HUES48 (cell line): ENCODE results near the gene AFAP1L2.
A peak's percentile ranks its signal among the peaks of the same experiment; 100 is the strongest.
"Not testable (repeated sequence)": the region's sequence is repeated elsewhere in the genome, so short reads cannot be mapped to it uniquely, and the experiment has no call there.

ENCODE experiments used
- H3K27ac ChIP-seq: one replicate; pipeline ENCODE4 v1.7.0; 2013; ENCODE audit warnings: low read depth, low read length, inconsistent platforms
- H3K27me3 ChIP-seq: 2 replicates; pipeline ENCODE4 v1.6.1; 2013; ENCODE audit warnings: mild to moderate bottlenecking, low read length; ENCODE audit not compliant: control insufficient read depth, insufficient read depth
- H3K36me3 ChIP-seq: 2 replicates; pipeline ENCODE4 v1.6.1; 2013; ENCODE audit warnings: low read length; ENCODE audit not compliant: control insufficient read depth, insufficient read depth
- H3K4me1 ChIP-seq: 2 replicates; pipeline ENCODE4 v1.6.1; 2013; ENCODE audit warnings: mild to moderate bottlenecking, low read length; ENCODE audit not compliant: control insufficient read depth, insufficient read depth
- H3K4me3 ChIP-seq: 2 replicates; pipeline ENCODE4 v1.5.1; 2013; ENCODE audit warnings: mild to moderate bottlenecking, low read depth, low read length
- H3K9ac ChIP-seq: 2 replicates; pipeline ENCODE4 v1.6.1; 2013; ENCODE audit warnings: mild to moderate bottlenecking, low read depth, low read length, moderate library complexity
- H3K9me3 ChIP-seq: 2 replicates; pipeline ENCODE4 v1.6.1; 2013; ENCODE audit warnings: low read length; ENCODE audit not compliant: control insufficient read depth, insufficient read depth

AFAP1L2 gene

GRCh38 chr10:114333441-114333840 is 70.9 kb downstream of the AFAP1L2 start:
- H3K4me1 ChIP-seq: peaks cover 12% of the 10 kb centered on the region
- not testable (repeated sequence) for H3K27ac ChIP-seq, H3K9me3 ChIP-seq, H3K36me3 ChIP-seq, H3K27me3 ChIP-seq, H3K9ac ChIP-seq, H3K4me3 ChIP-seq

DNA sequence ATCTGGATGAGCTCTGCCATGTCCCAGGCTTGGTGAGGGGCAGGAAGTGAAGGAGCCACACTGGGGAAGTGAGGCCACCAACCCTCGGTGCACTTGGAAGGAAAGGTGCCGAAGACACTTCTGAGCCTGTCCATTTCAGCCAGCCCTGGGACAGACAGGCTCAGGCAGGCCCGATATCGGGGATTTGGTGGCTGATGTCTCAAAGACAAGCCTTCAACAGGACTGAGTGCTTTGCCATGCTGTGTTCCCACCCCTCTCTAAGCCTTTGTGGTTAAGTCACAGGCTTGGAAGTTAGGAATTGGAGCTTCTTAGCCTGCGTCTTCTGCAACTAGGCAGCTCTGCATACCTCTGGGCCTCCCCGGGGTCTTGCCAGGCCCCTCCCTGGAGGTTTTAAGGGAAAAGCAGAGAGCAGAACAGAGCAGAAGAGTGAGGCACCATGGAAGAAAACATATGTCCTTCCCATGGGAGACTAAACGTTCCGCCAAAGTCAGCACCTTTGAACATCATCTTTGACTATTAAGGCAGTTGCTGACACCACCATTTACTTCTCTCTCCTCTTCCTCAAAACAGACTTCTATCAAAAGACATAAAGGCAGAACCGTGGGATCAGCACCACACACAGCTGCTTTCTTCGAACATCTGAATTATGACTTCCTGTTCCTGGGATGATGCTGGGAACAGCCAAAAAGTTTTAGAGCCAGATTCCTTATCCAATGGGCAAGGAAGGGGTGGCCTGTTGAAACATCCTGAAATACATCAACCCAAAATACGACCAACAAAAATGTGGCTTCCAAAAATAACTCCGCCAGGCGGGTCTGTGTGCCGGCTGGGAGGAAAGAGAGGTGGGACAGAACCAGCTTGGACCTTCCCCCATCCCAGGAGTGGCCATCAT is 71.8 kb downstream of the AFAP1L2 start:
- Histone ChIP-seq H3K9ac (no peak overlapping the region), H3K27ac (no peak overlapping the region), H3K4me3 (no peak overlapping the region), H3K9me3 (no peaks in the 10 kb centered on the region), H3K4me1 (peaks cover 7% of the 10 kb centered on the region; the same call in 1 of the 2 replicates), H3K27me3 (0 out of 2 replicates have a peak, but pooled peaks cover 2% of the 10 kb centered on the region), H3K36me3 (no peaks in the 10 kb centered on the region)

- no peaks in the 10 kb centered on the region for H3K27me3 ChIP-seq
- no peak overlapping the region for H3K4me3 ChIP-seq
- H3K4me1 ChIP-seq: no peaks in the 10 kb centered on the region
- H3K36me3 ChIP-seq: no peaks in the 10 kb centered on the region
- no peaks in the 10 kb centered on the region for H3K9me3 ChIP-seq
- H3K9ac ChIP-seq: no peak overlapping the region
- no peak overlapping the region for H3K27ac ChIP-seq
These were observed 74.5 kb downstream of the AFAP1L2 start for GRCh38 chr10:114329634-114330365.

DNA sequence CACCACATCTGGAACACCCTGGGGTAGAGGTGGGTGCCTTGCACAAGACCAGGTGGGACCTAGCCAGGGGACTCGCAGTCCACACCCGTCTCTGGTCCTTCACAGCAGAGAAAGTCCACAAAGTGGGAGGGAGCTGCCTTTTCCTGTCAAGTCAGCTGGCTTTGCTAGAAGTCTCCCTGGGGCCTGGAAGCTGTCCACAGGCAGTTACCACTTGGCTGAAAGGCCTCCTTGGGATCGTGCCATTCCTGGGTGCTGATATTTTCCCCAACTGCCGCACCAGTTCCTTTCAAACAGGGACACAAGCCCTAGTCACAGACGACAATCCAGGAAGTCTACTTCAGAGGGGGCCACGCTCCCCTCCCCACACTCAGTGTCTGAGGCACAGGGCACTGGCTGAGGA is 75.4 kb downstream of the AFAP1L2 start:
- no peaks in the 10 kb centered on the region for H3K4me1 ChIP-seq
- no peak overlapping the region for H3K9ac ChIP-seq
- no peak overlapping the region for H3K27ac ChIP-seq
- H3K4me3 ChIP-seq: no peak overlapping the region
- no peaks in the 10 kb centered on the region for H3K27me3 ChIP-seq
- no peaks in the 10 kb centered on the region for H3K36me3 ChIP-seq
- no peaks in the 10 kb centered on the region for H3K9me3 ChIP-seq

- no peaks in the 10 kb centered on the region for H3K4me1 ChIP-seq
- no peaks in the 10 kb centered on the region for H3K9me3 ChIP-seq
- no peak overlapping the region for H3K9ac ChIP-seq
- H3K27me3 ChIP-seq: no peaks in the 10 kb centered on the region
- H3K27ac ChIP-seq: no peak overlapping the region
- no peak overlapping the region for H3K4me3 ChIP-seq
- no peaks in the 10 kb centered on the region for H3K36me3 ChIP-seq
These were observed 75.9 kb downstream of the AFAP1L2 start for GRCh38 chr10:114328441-114328812.

- Histone ChIP-seq H3K4me3 (no peak overlapping the region), H3K9me3 (no peaks in the 10 kb centered on the region), H3K36me3 (no peaks in the 10 kb centered on the region), H3K4me1 (no peaks in the 10 kb centered on the region), H3K27me3 (no peaks in the 10 kb centered on the region), H3K9ac (no peak overlapping the region), H3K27ac (no peak overlapping the region)
These were observed 76.5 kb downstream of the AFAP1L2 start for GRCh38 chr10:114327537-114328440.

GRCh38 chr10:114326795-114327194 is 77.5 kb downstream of the AFAP1L2 start:
- Histone ChIP-seq H3K4me1 (no peaks in the 10 kb centered on the region), H3K9me3 (no peaks in the 10 kb centered on the region), H3K27ac (no peak overlapping the region), H3K9ac (no peak overlapping the region), H3K4me3 (no peak overlapping the region), H3K36me3 (no peaks in the 10 kb centered on the region), H3K27me3 (no peaks in the 10 kb centered on the region)

DNA sequence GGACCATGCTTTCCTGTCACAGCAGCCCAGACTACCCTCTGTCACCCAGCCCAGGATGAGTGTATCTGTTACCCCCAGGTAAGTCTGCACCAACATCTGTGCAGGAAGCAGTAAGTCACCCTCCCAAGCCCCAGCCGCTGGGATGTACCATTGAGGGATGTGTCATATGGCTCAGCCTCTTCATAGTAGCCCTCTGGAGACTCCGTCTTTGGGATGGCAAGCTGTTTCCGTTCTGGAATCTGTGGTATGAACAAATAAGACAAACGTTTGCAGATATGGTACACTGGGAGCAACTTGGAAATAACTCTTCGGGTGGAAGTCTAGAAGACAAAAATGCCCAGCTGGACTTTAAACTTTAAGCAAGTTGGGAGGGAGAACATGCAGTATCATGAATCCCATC is 81.3 kb downstream of the AFAP1L2 start:
- Histone ChIP-seq H3K27ac (no peak overlapping the region), H3K9me3 (no peaks in the 10 kb centered on the region), H3K27me3 (no peaks in the 10 kb centered on the region), H3K36me3 (no peaks in the 10 kb centered on the region), H3K9ac (no peak overlapping the region), H3K4me1 (peaks cover 7% of the 10 kb centered on the region), H3K4me3 (no peak overlapping the region)

DNA sequence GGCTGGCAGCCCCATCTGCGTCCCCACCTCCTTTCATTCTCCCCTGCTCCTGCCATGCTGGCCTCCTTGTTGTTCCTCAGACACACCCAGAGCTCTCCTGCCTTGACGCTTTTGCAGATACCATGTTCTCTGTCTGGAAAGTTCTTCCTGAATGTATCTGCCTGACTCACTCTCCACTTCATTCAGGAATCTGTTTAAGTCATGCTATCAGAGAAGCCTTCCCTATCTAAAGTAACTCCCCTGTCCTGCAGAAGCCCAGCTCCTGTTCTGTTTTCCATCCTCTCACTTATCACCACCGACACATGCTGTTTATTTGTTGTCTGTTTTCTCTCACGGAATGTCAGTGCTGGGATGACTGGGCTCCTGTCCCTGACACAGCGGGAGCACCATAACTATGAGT is 82.0 kb downstream of the AFAP1L2 start:
- no peaks in the 10 kb centered on the region for H3K9me3 ChIP-seq
- H3K4me1 ChIP-seq: peaks cover 7% of the 10 kb centered on the region
- no peak overlapping the region for H3K4me3 ChIP-seq
- no peaks in the 10 kb centered on the region for H3K27me3 ChIP-seq
- H3K9ac ChIP-seq: no peak overlapping the region
- no peak overlapping the region for H3K27ac ChIP-seq
- H3K36me3 ChIP-seq: no peaks in the 10 kb centered on the region

DNA sequence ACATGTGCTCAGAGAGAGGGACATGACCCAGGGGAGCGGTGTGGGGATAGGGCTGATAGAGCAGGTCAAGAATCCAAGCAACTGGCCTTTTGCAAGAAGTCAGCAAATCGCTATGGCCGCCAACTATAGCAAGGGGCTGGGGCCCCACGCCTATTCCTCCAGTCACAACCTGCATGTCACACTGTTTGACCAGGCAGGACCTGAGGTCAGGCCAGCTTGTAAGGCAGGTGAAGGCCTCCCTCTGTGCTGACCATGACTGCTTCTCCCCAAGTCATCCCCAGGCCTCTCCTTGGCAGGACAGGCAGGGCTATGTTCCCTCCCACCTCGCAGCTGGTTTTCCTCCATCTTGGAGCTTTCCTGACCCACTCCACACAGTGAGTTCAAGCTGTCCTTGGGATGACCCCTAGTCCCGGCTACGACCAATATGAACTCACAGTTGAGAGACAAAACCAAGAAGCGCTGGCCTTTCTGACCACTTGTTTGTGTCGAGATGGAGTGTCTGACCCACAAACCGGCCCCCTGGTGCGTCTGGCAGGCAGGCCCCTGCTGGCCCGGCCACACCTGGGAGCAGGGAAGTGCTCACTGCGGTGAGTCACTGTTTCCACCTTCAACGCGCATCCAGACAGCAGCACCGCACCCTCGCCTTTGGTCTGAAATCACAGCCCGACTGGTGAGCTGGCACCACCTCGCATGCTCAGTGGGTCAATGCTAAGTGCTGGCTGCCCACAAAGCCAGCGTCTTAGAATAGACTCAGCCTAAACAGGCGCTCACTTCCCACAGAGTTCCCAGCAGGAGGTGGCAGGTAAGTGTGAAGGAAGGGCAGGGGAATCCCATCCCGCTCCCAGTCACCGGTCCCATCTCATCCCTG is 83.8 kb downstream of the AFAP1L2 start:
- peaks cover 7% of the 10 kb centered on the region for H3K4me1 ChIP-seq
- H3K36me3 ChIP-seq: no peaks in the 10 kb centered on the region
- H3K27ac ChIP-seq: peak overlapping the region; percentile 41
- no peaks in the 10 kb centered on the region for H3K27me3 ChIP-seq
- H3K9ac ChIP-seq: no peak overlapping the region
- no peak overlapping the region for H3K4me3 ChIP-seq
- H3K9me3 ChIP-seq: no peaks in the 10 kb centered on the region
